ENCODE measurements around the gene HHAT.

HHAT gene

DNA sequence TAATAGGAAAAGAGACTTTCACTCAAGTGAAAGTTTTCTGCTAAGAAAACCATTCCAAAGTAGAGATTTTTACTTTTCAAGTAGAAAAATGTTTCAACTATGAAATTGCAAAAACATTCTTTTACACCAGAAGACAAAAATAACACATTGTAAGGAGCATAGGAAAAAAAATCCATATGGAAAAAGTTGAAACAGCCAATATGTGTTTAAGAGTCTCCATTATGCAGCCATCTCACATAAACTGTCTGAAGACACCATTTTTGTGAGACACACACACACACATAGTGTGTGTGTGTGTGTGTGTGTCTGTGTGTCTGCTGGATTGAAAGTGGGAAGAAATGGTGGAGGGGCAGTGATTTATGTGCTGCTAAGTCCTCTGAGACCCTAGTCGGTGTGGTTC lies 162.1 kb downstream of the HHAT start:
- no peak for DNase-seq (ENCODE audit: low spot score)

GRCh38 chr1:210496063-210496462 lies 167.4 kb downstream of the HHAT start:
- no peak for DNase-seq (ENCODE audit: low spot score)

DNA sequence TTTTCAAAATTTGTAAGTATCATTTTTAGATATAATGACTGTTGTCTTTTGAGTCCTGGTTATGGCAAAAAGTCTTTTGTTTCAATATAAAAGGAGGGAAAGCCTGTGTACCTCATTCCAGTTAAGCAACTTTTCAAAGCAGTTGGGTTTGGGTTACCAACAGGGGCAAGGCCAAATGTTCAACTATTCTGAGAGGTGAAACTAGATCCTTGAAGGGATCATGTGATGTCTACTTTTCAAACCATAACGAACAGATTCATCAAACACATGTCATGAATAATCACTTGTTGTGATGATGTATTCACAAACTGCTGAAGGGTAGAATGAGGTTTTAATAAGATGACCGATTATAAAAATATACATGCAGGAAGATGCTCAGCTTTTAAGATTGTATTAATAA lies 171.3 kb downstream of the HHAT start:
- DNase-seq (ENCODE audit: low spot score) = no peak

DNA sequence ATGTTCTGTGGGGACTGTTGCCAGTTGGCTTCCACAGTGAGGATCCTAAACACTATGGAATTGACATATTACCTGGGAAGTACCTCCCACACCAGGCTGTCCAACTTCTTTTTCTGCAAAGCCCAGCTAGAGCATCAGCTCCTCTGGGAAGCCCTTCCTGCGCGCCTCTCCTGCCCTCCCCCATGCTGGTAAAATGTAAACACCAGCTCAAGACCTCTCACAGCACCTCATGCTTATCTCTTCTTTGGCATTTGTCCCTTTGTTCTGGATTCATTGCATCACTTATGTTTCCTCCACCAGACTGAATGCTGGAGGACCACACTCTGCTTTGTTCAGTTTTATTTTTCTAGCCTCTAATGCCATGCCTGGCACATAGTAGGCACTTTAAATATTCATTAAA lies 172.1 kb downstream of the HHAT start:
- no peak for DNase-seq (ENCODE audit: low spot score)

DNA sequence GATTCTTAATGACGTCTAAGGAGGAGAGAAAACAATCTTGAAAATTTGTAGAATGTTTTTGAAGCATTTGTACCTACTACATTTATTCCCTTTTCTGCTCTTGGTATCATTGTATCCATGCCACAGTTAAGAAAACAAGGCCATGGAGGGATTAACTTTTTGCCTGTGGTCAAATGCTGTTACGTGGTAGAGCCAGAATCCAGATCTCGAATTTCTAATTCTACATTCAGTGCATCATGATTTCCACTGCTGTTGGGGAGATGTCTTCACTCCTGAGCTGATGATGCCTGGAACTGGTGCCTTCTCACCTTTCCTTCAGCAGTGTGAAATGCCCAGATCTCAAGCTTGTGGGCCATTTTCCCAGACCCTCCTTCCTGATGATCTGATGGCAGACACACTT lies 175.6 kb downstream of the HHAT start:
- no peak for DNase-seq (ENCODE audit: low spot score)

DNA sequence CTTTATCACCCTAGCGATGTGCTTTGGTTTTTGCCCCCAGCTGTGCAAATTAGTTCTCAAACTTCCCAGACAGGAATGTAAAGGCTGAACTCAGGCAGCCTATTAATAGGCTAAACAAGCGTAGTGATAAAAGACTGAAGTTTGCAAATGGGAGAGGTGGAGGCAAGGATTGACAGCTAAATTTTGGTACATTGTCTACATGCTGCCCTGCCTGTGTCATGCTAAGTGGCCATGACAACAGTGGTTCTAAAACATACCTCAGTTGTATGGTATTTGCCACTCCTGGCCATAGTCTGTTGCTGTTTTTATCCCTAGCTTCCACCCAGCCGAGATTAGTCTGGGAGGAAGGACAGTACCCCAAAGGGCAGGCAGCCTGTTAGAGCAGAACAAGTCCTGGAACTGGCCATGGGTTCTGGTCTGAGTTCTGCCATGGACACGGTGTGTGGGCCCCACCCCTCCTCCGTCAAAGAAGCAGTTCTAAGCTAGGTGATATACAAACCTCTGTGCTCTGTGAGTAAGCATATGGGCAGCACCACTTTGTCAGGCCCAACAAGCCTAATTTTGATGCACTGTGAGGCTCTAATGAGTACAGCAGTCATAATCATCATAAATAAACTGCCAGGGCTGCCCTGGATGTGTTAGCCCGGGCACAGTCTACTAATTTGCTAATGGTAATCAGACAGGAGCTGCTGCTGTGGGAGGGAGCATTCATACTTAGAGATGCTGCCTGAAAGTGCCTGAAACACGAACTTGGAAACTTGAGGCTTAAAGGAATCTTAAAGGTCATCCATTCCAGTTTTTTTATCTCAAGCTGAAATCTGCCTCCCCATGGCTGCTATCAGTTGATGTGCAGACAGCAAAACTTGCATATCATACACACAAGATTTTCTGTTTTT lies 177.1 kb downstream of the HHAT start:
- no peak for DNase-seq (ENCODE audit: low spot score)

DNA sequence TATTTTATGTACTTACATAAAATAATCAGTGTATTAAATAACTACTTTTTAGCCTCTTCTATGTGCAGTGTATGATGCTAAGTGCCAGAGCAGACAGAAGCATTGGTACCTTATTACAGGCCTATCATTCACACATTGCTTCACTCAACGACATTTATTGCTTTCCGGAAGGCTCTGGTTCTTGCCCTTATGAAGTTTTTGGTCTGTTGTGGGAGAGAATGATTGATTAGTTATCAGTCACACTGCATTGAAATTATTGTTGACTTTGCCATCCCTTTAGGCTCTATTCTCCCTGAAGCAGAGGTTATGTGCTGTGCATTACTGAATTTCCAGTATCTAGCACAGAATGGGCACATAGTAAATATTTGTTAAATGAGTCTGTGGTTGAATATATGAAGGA lies 178.0 kb downstream of the HHAT start:
- DNase-seq (ENCODE audit: low spot score) = no peak

DNA sequence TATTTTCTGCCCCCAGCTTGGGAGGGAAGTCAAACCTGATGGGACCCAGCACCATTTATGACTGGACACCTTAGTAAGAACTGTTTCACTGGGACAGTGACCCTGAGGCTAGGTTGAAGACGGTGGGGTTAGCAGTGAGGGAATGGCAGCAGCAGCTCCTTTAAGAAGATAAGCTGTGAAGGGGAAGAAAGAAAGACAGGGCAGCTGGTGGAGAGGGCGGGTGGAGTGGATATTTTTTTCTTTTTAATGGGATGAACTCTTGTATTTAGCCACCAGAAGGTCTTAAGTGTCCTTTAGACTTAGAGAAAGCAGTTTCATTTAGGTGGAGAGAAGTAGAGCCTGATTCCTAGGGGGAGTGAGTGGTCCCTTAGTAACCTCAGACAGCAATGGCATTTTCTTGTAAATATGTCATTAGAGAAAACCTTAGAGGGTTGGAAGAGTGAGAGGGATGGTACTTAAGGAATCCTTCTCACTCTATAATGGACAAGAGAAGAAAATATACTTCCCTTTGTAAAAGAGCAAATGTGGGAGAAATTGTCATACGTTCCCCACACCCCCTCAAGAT lies 187.5 kb downstream of the HHAT start:
- DNase-seq (ENCODE audit: low spot score) = no peak

DNA sequence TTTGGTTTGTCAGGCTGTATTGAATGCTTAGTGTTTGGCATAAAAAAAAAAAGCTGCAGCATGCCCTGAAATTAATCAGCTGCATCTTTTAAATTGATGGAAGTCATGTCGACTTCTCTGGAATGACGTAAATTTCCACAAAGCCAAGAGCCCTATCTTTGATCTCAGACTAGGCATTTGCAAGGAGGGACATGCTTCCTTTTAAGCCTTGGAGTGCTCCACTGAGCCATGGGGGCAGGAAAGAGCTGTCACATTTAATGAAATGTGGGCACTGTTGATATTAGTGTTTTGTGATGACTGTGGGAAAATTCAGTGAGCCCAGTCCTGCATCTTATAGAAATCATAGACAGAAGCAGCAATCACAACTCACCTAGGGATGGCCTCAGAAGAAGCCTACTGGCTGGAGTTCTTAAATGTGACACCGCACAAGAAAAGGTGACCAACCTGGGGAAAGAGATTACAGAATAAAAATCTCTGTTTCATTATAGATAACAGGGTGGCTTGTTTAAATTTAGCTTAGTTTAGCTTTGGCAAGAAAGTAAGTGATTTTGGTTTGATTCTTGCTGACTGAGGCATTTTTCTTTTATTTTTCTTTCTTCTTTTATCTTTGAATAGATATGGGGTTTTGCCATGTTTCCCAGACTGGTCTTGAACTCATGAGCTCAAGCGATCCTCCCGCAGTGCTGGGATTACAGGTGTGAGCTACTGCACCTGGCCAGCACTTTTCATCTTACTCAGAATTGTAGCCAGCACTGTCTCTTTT lies 188.2 kb downstream of the HHAT start:
- DNase-seq (ENCODE audit: low spot score) = no peak

- no peak for DNase-seq (ENCODE audit: low spot score)
These were observed 195.1 kb downstream of the HHAT start for GRCh38 chr1:210523830-210524229.

- no peak for DNase-seq (ENCODE audit: low spot score)
These were observed 197.2 kb downstream of the HHAT start for GRCh38 chr1:210525716-210526454.

DNA sequence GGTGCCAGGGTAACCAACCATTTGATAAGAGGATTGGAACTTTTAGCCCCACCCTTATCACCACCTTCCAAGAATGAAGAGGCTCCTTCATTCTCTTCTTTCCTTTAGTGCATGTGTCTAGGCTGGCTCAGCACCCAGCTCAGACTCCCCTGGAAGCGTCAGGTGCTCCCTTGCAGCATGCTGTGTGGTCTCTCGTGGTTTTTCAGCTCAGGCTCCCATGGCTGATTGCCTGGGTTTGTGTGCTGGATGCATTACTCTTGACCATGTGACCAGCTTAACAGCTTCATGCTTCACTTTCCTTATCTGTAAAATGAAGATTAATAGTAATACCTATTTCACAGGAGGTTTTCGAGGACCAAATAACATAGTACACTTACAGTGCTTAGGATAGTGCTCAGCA lies 198.4 kb downstream of the HHAT start:
- no peak for DNase-seq (ENCODE audit: low spot score)

- DNase-seq (ENCODE audit: low spot score) = no peak
These were observed 202.9 kb downstream of the HHAT start for GRCh38 chr1:210531475-210532222.

GRCh38 chr1:210532223-210532598 lies 203.5 kb downstream of the HHAT start:
- DNase-seq (ENCODE audit: low spot score) = no peak

DNA sequence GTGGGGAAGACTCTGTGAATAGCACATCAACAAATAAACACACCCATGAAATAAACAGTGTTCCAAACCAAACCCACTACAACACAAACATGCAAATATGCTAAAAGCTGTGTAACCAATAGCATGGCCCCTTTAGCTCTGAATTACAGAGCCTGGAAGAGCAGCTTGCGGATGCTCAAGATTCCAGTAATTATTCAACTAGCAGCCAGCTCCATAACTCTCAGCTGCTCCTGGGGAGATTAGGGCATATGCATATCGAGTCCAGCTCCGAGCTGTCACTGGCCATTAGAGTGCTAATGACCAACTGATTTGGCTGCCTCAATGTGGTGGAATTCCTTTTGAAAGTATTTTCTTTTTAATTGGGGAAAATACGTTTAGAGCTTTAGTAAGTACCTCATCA lies 207.1 kb downstream of the HHAT start:
- no peak for DNase-seq (ENCODE audit: low spot score)

GRCh38 chr1:210536254-210536961 lies 207.7 kb downstream of the HHAT start:
- no peak for DNase-seq (ENCODE audit: low spot score)

- DNase-seq (ENCODE audit: low spot score) = no peak
These were observed 211.6 kb downstream of the HHAT start for GRCh38 chr1:210540288-210540687.

- DNase-seq (ENCODE audit: low spot score) = no peak
These were observed 213.1 kb downstream of the HHAT start for GRCh38 chr1:210541680-210542358.

DNA sequence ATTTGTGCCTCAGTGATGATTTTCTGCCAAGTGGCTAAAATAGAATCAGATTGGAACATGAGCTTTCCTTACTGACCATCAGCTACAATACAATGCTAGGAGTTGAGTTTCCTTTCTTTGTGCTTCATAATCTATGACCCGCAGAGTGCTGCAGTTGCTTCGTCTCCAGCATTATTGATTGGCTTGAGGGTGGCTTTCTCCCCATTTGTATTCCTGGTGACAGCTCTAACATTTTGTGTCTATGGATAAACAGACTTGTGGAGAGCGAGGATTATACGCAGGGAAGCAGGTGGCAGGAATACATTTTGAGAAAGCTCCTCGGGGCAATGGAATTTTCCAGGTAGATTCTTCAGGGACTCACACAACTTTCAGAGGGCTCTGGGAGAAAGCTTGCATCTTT lies 223.2 kb downstream of the HHAT start:
- DNase-seq (ENCODE audit: low spot score) = no peak

- DNase-seq (ENCODE audit: low spot score) = no peak
These were observed 225.0 kb downstream of the HHAT start for GRCh38 chr1:210553711-210554110.

All from hematopoietic multipotent progenitor cell treated with erythropoietin and hydrocortisone succinate and interleukin-3 and kit ligand, for 17 days (in vitro differentiated cells).